DND-41 (cell line): ENCODE results near the gene AGAP1.

Source experiments
- ATAC-seq: fragments of 200-7000 bp; cut with Tn5 transposase; 3 replicates; pipeline ENCODE4 v1.9.1; 2021; ENCODE audit warnings: low read depth; ENCODE audit not compliant: insufficient read depth
- DNase-seq: peaks from one replicate; pipeline ENCODE4 v3.0.0-alpha.2; 2020
- H2AFZ ChIP-seq: 2 replicates; pipeline ENCODE4 v1.6.0; 2012; ENCODE audit warnings: low read depth, low read length
- H3K27ac ChIP-seq: 2 replicates; pipeline ENCODE4 v1.5.1; 2012; ENCODE audit warnings: low read length, inconsistent platforms
- H3K27me3 ChIP-seq: fragments of 200-600 bp; sonication (generic); 2 replicates; pipeline ENCODE4 v1.6.0; 2012; ENCODE audit warnings: low read length, mild to moderate bottlenecking, inconsistent platforms; ENCODE audit not compliant: insufficient read depth, poor library complexity
- H3K36me3 ChIP-seq: 2 replicates; pipeline ENCODE4 v1.5.1; 2012; ENCODE audit warnings: low read length, inconsistent platforms; ENCODE audit not compliant: insufficient read depth
- H3K4me1 ChIP-seq: 2 replicates; pipeline ENCODE4 v1.5.1; 2012; ENCODE audit warnings: mild to moderate bottlenecking, low read length; ENCODE audit not compliant: insufficient read depth
- H3K4me2 ChIP-seq: 2 replicates; pipeline ENCODE4 v1.6.0; 2012; ENCODE audit warnings: mild to moderate bottlenecking, moderate library complexity, low read length, inconsistent platforms; ENCODE audit not compliant: insufficient read depth
- H3K4me3 ChIP-seq, 2 experiments: fragments of 200-600 bp in 1 of 2; shearing (Covaris generic) in 1 of 2; 2 replicates each; pipeline ENCODE4 v1.5.1; 2012 to 2016; ENCODE audit warnings: inconsistent platforms in 2 of 2, low read length in 2 of 2, mild to moderate bottlenecking in 2 of 2, low read depth in 1 of 2, moderate library complexity in 1 of 2
- H3K79me2 ChIP-seq: 2 replicates; pipeline ENCODE4 v1.6.0; 2012; ENCODE audit warnings: low read length, inconsistent platforms; ENCODE audit not compliant: insufficient read depth
- H3K9ac ChIP-seq: 2 replicates; pipeline ENCODE4 v1.6.0; 2012; ENCODE audit warnings: low read depth, mild to moderate bottlenecking, inconsistent platforms, low read length, moderate library complexity
- H3K9me3 ChIP-seq: 2 replicates; pipeline ENCODE4 v1.5.1; 2012; ENCODE audit warnings: low read length, moderate library complexity, mild to moderate bottlenecking, inconsistent platforms; ENCODE audit not compliant: insufficient read depth, severe bottlenecking
- H4K20me1 ChIP-seq: 2 replicates; pipeline ENCODE4 v1.6.0; 2012; ENCODE audit warnings: low read length; ENCODE audit not compliant: insufficient read depth
- EZH2 ChIP-seq: IDR thresholded peaks from 3 replicates; pipeline ENCODE4 v1.6.1; 2012; ENCODE audit warnings: borderline replicate concordance, low read depth, mild to moderate bottlenecking, moderate library complexity, low read length, inconsistent platforms; ENCODE audit not compliant: severe bottlenecking
- TF ChIP-seq, protein P1 (sequence below): IDR thresholded peaks from 2 replicates; pipeline ENCODE4 v1.5.1; 2012; ENCODE audit warnings: borderline replicate concordance, low read length, moderate library complexity, mild to moderate bottlenecking; ENCODE audit not compliant: poor library complexity, severe bottlenecking; ENCODE audit errors: extremely low read depth

The AGAP1 gene

DNA sequence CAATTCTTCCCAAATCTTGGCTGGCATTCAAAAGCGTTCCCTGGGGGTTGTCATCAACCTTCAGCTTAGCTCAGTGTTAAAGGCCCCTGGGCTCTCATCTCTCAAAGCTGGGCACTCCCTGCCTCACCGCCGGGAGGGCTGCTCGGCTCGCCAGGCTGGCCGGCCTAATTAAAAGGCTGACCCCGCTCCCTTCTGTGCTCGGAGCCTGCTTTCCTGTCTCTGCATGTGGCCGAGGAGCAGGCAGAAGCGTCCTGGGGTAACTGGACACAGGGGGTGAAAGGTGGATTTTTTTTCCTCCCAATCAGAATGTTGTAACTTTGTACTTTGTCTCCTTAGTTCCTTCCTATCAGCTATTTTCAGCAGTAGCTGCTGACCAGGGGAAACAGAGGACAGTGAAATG, 443.2 kb downstream of the AGAP1 start:
- Histone ChIP-seq H2AFZ (no peak overlapping the region), H3K4me1 (no peaks in the 10 kb centered on the region), H3K4me3 (no peak overlapping the region), H3K9me3 (peaks cover 2% of the 10 kb centered on the region), H4K20me1 (no peaks in the 10 kb centered on the region), H3K27me3 (no peaks in the 10 kb centered on the region), H3K36me3 (0 out of 2 replicates have a peak, but pooled peaks cover 3% of the 10 kb centered on the region), H3K27ac (no peak overlapping the region), H3K4me2 (no peak overlapping the region), H3K9ac (no peak overlapping the region), H3K79me2 (no peaks in the 10 kb centered on the region)
- no peak for TF ChIP-seq EZH2
- TF ChIP-seq, protein P1, sequence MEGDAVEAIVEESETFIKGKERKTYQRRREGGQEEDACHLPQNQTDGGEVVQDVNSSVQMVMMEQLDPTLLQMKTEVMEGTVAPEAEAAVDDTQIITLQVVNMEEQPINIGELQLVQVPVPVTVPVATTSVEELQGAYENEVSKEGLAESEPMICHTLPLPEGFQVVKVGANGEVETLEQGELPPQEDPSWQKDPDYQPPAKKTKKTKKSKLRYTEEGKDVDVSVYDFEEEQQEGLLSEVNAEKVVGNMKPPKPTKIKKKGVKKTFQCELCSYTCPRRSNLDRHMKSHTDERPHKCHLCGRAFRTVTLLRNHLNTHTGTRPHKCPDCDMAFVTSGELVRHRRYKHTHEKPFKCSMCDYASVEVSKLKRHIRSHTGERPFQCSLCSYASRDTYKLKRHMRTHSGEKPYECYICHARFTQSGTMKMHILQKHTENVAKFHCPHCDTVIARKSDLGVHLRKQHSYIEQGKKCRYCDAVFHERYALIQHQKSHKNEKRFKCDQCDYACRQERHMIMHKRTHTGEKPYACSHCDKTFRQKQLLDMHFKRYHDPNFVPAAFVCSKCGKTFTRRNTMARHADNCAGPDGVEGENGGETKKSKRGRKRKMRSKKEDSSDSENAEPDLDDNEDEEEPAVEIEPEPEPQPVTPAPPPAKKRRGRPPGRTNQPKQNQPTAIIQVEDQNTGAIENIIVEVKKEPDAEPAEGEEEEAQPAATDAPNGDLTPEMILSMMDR: no peak
- ATAC-seq: no peak
- DNase-seq: no peak

DNA sequence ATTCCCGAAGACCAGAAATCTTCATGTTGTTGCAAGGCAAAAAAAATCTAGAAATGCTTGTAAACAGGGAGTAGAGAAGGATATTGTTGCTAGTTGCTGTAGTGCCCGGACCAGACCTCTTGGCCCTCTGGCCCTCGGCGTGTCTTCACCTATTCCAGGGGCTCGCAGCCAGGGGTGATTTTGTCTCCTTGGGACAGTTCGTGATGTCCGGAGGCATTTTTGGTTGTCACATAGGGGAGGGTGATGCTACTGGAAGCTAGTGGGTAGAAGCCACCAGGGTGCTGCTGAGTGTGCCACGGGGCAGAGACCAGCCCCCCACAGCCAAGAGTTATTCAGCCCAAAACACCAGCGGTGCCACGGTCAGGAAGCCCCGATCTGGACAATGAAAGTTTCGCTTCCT, 443.7 kb downstream of the AGAP1 start:
- no peak for ATAC-seq
- no peak overlapping the region for H2AFZ ChIP-seq
- H3K4me1 ChIP-seq: no peaks in the 10 kb centered on the region
- no peak for TF ChIP-seq EZH2
- TF ChIP-seq, protein P1: no peak
- H3K4me2 ChIP-seq: no peak overlapping the region
- H3K79me2 ChIP-seq: no peaks in the 10 kb centered on the region
- no peak overlapping the region for H3K9ac ChIP-seq
- no peak overlapping the region for H3K4me3 ChIP-seq
- no peaks in the 10 kb centered on the region for H4K20me1 ChIP-seq
- no peaks in the 10 kb centered on the region for H3K27me3 ChIP-seq
- no peak for DNase-seq
- peaks cover 2% of the 10 kb centered on the region for H3K9me3 ChIP-seq
- no peak overlapping the region for H3K27ac ChIP-seq
- 0 out of 2 replicates have a peak, but pooled peaks cover 3% of the 10 kb centered on the region for H3K36me3 ChIP-seq

DNA sequence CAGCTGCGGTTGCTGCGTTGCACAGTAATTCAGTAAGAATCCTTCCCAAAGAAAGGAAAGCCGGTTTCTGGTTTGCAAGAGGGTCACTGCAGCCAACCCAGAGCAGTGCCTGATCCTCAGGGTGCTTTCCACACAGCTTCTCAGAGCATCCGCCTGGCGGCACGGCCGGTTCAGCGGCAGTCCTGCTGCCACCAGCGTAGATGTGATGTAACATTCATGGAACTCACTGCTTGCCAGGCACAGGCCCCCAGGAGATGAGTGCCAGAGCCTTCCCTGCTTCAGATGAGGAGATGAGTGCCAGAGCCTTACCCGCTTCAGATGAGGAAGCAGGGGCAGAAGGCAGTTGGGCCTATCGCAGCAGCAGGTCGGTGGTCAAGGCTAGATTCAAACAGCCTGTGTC, 444.1 kb downstream of the AGAP1 start:
- ATAC-seq: no peak
- peaks cover 2% of the 10 kb centered on the region for H3K9me3 ChIP-seq
- H3K9ac ChIP-seq: no peak overlapping the region
- H3K36me3 ChIP-seq: 0 out of 2 replicates have a peak, but pooled peaks cover 3% of the 10 kb centered on the region
- peaks cover 3% of the 10 kb centered on the region for H3K4me1 ChIP-seq
- no peaks in the 10 kb centered on the region for H3K79me2 ChIP-seq
- no peak for DNase-seq
- no peak overlapping the region for H3K27ac ChIP-seq
- no peaks in the 10 kb centered on the region for H3K27me3 ChIP-seq
- TF ChIP-seq, protein P1: no peak
- no peak for TF ChIP-seq EZH2
- H4K20me1 ChIP-seq: no peaks in the 10 kb centered on the region
- H3K4me3 ChIP-seq: no peak overlapping the region
- H3K4me2 ChIP-seq: no peak overlapping the region
- H2AFZ ChIP-seq: no peak overlapping the region

DNA sequence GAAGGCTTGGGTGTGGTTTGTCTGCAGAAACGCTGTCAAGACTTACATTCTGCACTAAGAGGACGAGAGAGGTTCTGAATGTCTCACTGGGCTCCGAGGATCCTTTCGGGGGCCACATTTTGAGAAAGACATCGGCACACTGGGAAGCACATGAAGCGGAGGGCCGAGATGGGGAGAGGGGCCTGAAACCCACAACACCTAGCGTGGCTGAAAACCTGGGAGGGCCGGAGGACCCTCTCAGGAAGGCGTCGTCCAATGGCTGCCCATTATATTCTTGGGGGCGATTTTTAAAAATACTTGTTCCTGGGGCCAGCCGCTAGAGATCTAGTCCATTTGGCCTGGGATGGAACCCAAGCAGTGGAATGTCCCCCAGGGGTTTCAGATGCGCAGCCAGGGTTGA, 444.8 kb downstream of the AGAP1 start:
- no peak overlapping the region for H3K27ac ChIP-seq
- peaks cover 10% of the 10 kb centered on the region for H3K4me1 ChIP-seq
- H3K27me3 ChIP-seq: no peaks in the 10 kb centered on the region
- no peak overlapping the region for H3K4me3 ChIP-seq
- 0 out of 2 replicates have a peak, but pooled peaks cover 3% of the 10 kb centered on the region for H3K36me3 ChIP-seq
- no peaks in the 10 kb centered on the region for H3K79me2 ChIP-seq
- no peak overlapping the region for H2AFZ ChIP-seq
- DNase-seq: no peak
- no peak overlapping the region for H3K4me2 ChIP-seq
- H3K9me3 ChIP-seq: peaks cover 2% of the 10 kb centered on the region
- H3K9ac ChIP-seq: no peak overlapping the region
- ATAC-seq: no peak
- H4K20me1 ChIP-seq: no peaks in the 10 kb centered on the region
- TF ChIP-seq, protein P1: no peak
- no peak for TF ChIP-seq EZH2
